DMS153 (cell line): ENCODE data around the gene SLC22A2.
"Not testable (repeated sequence)": the region's sequence is repeated elsewhere in the genome, so short reads cannot be mapped to it uniquely, and the experiment has no call there.

ENCODE experiments used
- DNase-seq: peaks from one replicate; lab custom pipeline; 2025; lab: John Stamatoyannopoulos, UW

SLC22A2 gene

DNA sequence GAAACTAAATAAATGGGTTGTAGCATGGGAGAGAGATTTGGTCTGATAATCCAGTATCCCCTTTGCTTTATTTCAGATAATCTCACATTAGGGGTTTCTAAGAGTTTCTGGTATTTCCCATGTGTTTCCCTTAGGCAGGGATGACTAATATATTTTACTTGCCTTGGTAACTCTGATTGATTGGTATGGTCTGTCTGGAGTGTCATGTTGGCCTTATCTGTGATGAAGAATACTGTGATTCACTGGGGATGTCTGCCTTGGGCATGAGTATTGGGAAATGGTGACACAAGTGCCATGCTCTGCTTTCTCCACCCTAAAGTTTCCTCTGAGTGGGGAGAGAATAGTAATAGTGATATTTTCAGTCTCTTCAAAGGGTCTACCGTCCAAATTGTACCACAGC lies 10.1 kb downstream of the SLC22A2 start:
- no peak for DNase-seq

DNA sequence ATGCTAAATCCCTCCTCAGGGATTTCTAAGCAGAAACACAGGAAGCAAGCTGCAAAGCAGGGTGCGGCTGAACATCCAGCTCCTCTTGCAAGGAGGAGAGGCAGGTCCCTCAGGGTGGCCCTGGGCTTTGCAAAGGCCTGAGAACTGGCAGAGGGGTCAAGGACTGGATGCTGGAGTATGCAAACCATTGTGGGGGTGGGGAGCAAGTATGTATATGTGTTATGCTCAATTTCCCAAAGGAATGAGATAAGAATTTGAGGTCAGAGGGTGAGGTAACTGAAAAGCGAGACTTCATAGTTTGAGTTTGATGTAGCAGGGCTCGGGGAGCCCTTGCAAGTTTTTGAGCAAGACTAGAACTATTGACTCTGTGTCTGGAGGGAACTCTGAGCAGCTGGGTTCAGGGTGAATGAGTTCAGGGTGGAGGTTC lies 11.2 kb downstream of the SLC22A2 start:
- DNase-seq = no peak

GRCh38 chr6:160240691-160241084 lies 17.9 kb downstream of the SLC22A2 start:
- no peak for DNase-seq

GRCh38 chr6:160239929-160240690 lies 18.5 kb downstream of the SLC22A2 start:
- DNase-seq = no peak

DNA sequence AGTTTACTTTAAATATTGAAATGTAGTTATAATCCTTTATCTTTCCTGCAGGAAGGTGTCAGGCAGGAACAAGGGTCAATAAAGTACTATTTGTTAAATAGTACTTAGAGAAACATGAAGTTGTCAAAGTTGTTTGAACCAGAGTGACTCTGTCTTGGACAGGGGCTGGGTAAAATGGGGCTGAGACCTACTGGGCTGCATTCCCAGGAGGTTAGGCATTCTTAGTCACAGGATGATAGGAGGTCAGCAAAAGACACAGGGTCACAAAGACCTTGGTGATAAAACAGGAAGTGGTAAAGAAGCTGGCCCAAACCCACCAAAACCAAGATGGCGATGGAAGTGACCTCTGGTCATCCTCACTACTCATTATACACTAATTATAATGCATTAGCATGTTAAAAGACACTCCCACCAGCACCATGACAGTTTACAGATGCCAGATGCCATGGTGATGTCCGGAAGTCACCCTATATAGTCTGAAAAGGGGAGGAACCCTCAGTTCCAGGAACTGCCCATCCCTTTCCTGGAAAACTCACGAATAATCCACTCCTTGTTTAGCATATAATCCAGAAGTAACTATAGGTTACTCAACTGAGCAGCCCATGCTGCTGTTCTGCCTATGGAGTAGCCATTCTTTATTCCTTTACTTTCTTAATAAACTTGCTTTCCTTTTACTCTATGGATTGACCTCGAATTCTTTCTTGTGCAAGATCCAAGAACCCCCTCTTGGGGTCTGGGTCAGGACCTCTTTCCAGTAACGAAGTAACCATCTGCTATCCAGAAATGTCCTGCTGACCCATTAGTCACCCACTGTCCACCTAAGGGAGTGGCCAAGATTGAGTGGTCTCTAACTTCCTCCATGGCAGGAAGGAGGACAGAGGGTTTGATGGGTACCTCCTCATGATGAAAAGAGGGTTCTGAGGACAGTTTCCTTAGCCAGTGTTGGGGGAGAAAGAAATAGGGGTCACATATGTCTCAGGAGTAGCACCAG lies 19.6 kb downstream of the SLC22A2 start:
- DNase-seq = no peak

- no peak for DNase-seq
Observed at GRCh38 chr6:160238278-160238711, 20.3 kb downstream of the SLC22A2 start.

DNA sequence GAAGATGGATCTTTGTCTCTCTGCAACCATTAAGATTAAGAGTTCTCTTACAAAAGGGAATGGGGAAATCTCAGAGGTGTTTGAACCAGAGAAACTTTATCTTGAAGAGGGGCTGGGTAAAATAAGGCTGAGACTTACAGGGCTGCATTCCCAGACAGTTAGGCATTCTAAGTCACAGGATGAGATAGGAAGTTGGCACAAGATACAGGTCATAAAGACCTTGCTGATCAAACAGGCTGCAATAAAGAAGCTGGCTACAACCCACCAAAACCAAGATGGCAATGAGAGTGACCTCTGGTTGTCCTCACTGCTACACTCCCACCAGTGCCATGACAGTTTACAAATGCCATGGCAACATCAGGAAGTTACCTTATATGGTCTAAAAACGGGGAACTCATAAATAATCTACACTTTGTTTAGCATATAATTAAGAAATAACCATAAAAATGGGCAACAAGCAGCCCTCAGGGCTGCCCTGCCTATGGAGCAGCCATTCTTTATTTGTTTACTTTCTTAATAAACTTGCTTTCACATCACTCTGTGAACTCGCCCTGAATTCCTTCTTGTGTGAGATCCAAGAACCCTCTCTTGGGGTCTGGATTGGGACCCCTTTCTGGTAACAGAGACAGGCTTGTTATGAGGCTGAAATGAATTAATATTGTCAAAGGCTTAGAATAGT lies 20.9 kb downstream of the SLC22A2 start:
- DNase-seq = not testable (repeated sequence)

DNA sequence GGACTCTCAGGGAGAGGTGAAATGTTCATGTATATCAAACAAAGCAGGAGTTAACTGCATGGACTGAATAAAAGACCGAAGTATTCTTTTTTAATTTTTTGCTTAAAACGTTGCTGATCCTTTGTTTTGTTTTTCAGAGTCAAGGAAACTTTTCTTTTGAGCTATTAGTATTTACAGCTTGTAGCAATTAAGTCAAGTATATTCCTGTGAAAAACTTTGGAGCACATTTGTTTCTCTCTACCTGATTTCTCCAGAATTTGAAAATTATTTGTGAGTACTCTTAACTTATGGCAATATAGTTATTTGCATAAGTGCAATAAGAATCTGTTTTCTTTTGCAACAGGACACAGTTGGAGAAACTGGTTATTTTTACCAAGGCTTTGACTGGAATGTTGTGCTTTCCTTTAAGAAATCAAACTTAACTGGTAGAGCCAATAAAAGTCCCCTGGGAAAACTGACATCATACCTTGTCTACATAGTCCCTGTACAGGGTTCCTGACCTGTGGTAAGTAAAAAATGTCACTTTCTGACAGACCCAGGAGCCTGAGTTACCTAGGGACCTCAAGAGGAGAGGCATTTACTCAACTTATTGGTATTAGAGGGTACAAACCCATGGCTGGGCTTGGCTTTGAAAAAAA lies 22.3 kb downstream of the SLC22A2 start:
- DNase-seq = not testable (repeated sequence)

GRCh38 chr6:160233950-160234640 lies 24.5 kb downstream of the SLC22A2 start:
- DNase-seq = not testable (repeated sequence)

- DNase-seq = no peak
Observed at GRCh38 chr6:160227769-160228161, 30.9 kb downstream of the SLC22A2 start.

GRCh38 chr6:160227038-160227768 lies 31.4 kb downstream of the SLC22A2 start:
- DNase-seq = no peak

DNA sequence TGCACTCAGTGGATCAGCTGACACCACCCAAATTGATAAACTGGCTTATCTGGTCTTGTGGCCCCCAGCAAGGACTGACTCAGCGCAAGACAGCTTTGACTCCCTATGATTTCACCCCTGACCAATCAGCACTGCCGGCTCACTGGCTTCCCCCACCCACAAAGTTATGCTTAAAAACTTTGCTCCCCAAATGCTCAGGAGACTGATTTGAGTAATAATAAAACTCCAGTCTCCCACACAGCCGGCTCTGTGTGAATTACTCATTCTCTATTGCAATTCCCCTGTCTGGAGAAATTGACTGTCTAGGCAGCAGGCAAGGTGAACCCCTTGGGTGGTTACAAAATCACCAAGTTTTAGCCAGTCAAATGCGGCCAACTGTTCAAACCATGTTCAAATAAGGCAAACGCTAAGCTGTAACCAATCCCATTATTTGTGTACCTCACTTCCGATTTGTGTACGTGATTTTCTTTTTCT lies 32.5 kb downstream of the SLC22A2 start:
- no peak for DNase-seq

DNA sequence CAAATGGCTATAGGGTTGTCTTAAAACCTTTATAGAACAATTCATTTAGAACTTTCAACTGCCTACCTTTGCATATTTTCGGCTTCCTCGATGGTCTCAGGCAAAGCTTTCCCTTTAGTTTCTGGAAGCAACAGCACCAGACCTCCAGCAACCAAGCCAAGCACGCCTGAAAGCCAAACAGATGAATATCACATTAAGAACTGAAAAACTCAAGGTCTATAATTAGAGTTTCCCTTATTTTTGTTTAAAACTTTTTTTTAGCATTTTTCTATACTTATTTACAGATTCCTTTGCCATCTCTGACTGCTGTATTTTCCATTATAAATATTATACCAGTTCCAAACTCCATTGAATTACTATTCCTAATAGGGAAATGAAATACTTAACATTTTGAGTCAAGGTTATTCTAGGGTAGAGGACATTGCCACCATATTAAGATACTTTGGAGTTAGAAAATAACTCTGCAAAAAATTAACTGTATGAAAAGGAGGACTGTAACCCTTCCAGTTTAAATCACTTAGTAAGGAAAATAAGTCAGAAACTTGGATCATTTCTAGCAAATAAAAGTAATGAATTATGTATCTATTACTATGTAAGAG lies 33.9 kb downstream of the SLC22A2 start:
- no peak for DNase-seq

GRCh38 chr6:160222491-160222890 lies 36.1 kb downstream of the SLC22A2 start:
- DNase-seq = no peak

- no peak for DNase-seq
Observed at GRCh38 chr6:160221918-160222317, 36.7 kb downstream of the SLC22A2 start.

- no peak for DNase-seq
Observed at GRCh38 chr6:160221423-160221822, 37.2 kb downstream of the SLC22A2 start.

DNA sequence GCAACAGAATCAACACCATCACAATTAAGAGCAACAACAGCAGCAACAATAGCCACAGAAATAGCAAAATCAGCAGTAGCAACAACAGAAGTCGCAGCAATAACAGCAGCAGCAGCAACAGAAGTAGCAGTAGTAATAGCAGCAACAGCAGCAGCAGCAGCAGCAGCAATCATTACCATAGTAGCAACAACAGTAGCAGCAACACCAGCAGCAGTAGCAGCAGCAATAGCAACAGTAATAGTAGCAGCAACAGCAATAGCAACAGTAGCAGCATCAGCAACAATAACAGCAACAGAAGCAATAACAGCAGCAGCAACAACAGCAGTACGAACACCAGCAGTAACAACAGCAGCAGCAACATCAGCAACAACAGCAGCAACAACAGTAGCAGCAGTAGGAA lies 39.8 kb downstream of the SLC22A2 start:
- no peak for DNase-seq

- no peak for DNase-seq
Observed at GRCh38 chr6:160217863-160218262, 40.8 kb downstream of the SLC22A2 start.

GRCh38 chr6:160217073-160217472 lies 41.5 kb downstream of the SLC22A2 start:
- DNase-seq = no peak

- no peak for DNase-seq
Observed at GRCh38 chr6:160215232-160215631, 43.4 kb downstream of the SLC22A2 start.
